Erythroblast (primary cell): ENCODE data around the gene GRIK2.

ENCODE experiments used
- GATA1 ChIP-seq: IDR thresholded peaks from 2 replicates; pipeline ENCODE4 v1.6.1; 2011; ENCODE audit warnings: low read depth, mild to moderate bottlenecking, control low read depth, low read length, moderate library complexity
- POLR2A ChIP-seq: IDR thresholded peaks from 2 replicates; pipeline ENCODE4 v1.6.1; 2011; ENCODE audit warnings: mild to moderate bottlenecking, low read length

GRCh38 chr6:101703311-101703710 is 309.8 kb downstream of the GRIK2 start:
- TF ChIP-seq POLR2A: no peak
- TF ChIP-seq GATA1: no peak
